ENCODE results near the gene PTP4A1.

Gene PTP4A1

DNA sequence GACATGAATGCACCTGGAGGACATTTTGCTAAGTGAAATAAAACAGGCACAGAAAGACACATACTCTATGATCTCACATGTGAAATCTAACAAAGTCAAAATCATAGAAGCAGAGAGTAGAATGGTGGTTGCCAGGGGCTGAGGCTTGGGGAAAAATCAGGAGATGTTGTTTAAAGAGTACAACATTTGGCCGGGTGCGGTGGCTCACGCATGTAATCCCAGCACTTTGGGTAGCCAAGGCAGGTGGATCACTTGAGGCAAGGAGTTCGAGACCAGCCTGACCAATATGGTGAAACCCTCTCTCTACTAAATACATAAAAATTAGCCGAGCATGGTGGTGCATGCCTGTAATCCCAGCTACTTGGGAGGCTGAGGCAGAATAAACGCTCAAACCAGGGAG is 26.0 kb upstream of the PTP4A1 start:
- TF ChIP-seq, protein P1, sequence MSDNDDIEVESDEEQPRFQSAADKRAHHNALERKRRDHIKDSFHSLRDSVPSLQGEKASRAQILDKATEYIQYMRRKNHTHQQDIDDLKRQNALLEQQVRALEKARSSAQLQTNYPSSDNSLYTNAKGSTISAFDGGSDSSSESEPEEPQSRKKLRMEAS (IDR thresholded peaks at IDR 0.05): no peak
- TF ChIP-seq, protein P2, sequence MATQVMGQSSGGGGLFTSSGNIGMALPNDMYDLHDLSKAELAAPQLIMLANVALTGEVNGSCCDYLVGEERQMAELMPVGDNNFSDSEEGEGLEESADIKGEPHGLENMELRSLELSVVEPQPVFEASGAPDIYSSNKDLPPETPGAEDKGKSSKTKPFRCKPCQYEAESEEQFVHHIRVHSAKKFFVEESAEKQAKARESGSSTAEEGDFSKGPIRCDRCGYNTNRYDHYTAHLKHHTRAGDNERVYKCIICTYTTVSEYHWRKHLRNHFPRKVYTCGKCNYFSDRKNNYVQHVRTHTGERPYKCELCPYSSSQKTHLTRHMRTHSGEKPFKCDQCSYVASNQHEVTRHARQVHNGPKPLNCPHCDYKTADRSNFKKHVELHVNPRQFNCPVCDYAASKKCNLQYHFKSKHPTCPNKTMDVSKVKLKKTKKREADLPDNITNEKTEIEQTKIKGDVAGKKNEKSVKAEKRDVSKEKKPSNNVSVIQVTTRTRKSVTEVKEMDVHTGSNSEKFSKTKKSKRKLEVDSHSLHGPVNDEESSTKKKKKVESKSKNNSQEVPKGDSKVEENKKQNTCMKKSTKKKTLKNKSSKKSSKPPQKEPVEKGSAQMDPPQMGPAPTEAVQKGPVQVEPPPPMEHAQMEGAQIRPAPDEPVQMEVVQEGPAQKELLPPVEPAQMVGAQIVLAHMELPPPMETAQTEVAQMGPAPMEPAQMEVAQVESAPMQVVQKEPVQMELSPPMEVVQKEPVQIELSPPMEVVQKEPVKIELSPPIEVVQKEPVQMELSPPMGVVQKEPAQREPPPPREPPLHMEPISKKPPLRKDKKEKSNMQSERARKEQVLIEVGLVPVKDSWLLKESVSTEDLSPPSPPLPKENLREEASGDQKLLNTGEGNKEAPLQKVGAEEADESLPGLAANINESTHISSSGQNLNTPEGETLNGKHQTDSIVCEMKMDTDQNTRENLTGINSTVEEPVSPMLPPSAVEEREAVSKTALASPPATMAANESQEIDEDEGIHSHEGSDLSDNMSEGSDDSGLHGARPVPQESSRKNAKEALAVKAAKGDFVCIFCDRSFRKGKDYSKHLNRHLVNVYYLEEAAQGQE (IDR thresholded peaks at IDR 0.05; ENCODE audit: low read depth): no peak
- TF ChIP-seq EGR1 (IDR thresholded peaks at IDR 0.05) (no peak), CREB1 (IDR thresholded peaks at IDR 0.05; ENCODE audit: low read depth) (no peak), FOXM1 (IDR thresholded peaks at IDR 0.05; ENCODE audit: borderline replicate concordance, low read depth) (no peak), TAF1 (IDR thresholded peaks at IDR 0.05; ENCODE audit: low read depth) (no peak), EP300 (IDR thresholded peaks at IDR 0.05; ENCODE audit: borderline replicate concordance) (no peak), RAD21 (IDR thresholded peaks at IDR 0.05; ENCODE audit: low read depth) (no peak), TEAD4 (IDR thresholded peaks at IDR 0.05) (no peak), TCF12 (IDR thresholded peaks at IDR 0.05; ENCODE audit: low read depth) (no peak), YY1 (IDR thresholded peaks at IDR 0.05; ENCODE audit: low read depth) (no peak), CEBPB (IDR thresholded peaks at IDR 0.05) (no peak), NFIC (IDR thresholded peaks at IDR 0.05) (no peak), ZBTB7A (IDR thresholded peaks at IDR 0.05; ENCODE audit: low read depth) (no peak)
- TF ChIP-seq, protein P3, sequence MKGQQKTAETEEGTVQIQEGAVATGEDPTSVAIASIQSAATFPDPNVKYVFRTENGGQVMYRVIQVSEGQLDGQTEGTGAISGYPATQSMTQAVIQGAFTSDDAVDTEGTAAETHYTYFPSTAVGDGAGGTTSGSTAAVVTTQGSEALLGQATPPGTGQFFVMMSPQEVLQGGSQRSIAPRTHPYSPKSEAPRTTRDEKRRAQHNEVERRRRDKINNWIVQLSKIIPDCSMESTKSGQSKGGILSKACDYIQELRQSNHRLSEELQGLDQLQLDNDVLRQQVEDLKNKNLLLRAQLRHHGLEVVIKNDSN (IDR thresholded peaks at IDR 0.05): no peak

DNA sequence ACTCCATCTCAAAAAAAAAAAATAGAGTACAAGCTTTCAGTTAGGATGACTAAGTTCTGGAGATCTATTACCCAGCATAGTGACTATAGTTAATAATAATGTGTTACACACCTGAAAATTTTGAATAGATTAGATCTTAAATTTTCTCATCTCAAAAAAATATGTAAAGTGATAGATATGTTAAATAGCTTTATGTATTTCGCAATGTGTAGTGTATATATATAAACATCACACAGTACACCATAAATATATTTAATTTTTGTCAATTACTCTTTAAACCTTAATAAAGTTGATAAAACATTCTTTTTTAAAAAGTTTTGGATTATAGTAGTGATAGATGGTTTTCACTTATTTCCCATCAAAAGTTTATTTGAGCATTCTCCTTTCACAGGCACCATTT is 25.6 kb upstream of the PTP4A1 start:
- TF ChIP-seq YY1 (IDR thresholded peaks at IDR 0.05; ENCODE audit: low read depth): no peak

DNA sequence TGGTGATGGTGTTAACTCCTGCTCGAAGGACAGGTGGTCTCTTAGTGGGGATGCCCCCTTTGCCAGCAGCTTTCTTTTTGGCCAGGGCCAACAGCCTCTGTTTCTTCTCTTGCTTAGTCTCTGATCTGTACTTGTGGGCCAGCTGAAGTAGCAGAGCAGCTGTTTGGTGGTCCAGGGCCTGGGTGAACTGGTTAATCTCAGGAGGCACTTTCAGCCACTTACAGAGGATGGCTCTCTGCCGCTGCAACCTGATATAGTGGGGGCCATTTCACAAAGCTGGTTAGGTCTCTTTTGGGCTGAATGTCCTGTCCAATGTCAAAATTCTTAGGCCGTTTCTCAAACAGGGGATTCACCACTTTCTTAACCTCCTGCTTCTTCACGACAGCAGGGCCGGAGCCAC is 23.2 kb upstream of the PTP4A1 start:
- no peak for TF ChIP-seq YY1 (IDR thresholded peaks at IDR 0.05; ENCODE audit: low read depth)
- TF ChIP-seq, protein P1 (IDR thresholded peaks at IDR 0.05): no peak
- TF ChIP-seq TEAD4 (IDR thresholded peaks at IDR 0.05): no peak
- TF ChIP-seq NFIC (IDR thresholded peaks at IDR 0.05): no peak
- TF ChIP-seq ZBTB7A (IDR thresholded peaks at IDR 0.05; ENCODE audit: low read depth): no peak
- TF ChIP-seq CEBPB (IDR thresholded peaks at IDR 0.05): no peak
- no peak for TF ChIP-seq EGR1 (IDR thresholded peaks at IDR 0.05)
- TF ChIP-seq EP300 (IDR thresholded peaks at IDR 0.05; ENCODE audit: borderline replicate concordance): no peak

DNA sequence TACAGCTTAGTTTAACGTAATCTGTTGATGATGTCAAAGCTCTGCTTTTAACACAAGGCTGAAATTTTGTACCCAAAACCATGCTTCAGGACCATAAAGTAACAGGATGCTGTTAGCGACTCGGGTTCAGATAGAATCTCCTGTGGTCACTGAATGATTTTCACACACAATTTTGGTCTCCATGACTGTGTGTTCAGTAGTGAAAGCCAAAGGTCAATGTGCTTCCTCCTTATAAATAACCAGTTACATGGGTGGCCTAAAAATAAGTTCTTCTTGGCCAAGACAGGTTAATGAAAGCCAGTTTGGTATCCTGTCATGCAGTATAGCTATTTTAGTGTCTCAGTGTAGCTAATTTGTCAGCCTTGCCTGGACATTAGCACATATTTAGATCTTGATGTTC is 19.1 kb upstream of the PTP4A1 start:
- no peak for TF ChIP-seq EGR1 (IDR thresholded peaks at IDR 0.05)
- no peak for TF ChIP-seq NFIC (IDR thresholded peaks at IDR 0.05)
- TF ChIP-seq CREB1 (IDR thresholded peaks at IDR 0.05; ENCODE audit: low read depth): no peak
- TF ChIP-seq, protein P2 (IDR thresholded peaks at IDR 0.05; ENCODE audit: low read depth): no peak
- TF ChIP-seq, protein P1 (IDR thresholded peaks at IDR 0.05): no peak
- no peak for TF ChIP-seq TEAD4 (IDR thresholded peaks at IDR 0.05)
- no peak for TF ChIP-seq RAD21 (IDR thresholded peaks at IDR 0.05; ENCODE audit: low read depth)
- TF ChIP-seq TAF1 (IDR thresholded peaks at IDR 0.05; ENCODE audit: low read depth): no peak
- no peak for TF ChIP-seq CEBPB (IDR thresholded peaks at IDR 0.05)
- no peak for TF ChIP-seq ZBTB7A (IDR thresholded peaks at IDR 0.05; ENCODE audit: low read depth)
- no peak for TF ChIP-seq TCF12 (IDR thresholded peaks at IDR 0.05; ENCODE audit: low read depth)
- no peak for TF ChIP-seq EP300 (IDR thresholded peaks at IDR 0.05; ENCODE audit: borderline replicate concordance)
- TF ChIP-seq, protein P3 (IDR thresholded peaks at IDR 0.05): no peak
- TF ChIP-seq FOXM1 (IDR thresholded peaks at IDR 0.05; ENCODE audit: borderline replicate concordance, low read depth): no peak
- no peak for TF ChIP-seq YY1 (IDR thresholded peaks at IDR 0.05; ENCODE audit: low read depth)

DNA sequence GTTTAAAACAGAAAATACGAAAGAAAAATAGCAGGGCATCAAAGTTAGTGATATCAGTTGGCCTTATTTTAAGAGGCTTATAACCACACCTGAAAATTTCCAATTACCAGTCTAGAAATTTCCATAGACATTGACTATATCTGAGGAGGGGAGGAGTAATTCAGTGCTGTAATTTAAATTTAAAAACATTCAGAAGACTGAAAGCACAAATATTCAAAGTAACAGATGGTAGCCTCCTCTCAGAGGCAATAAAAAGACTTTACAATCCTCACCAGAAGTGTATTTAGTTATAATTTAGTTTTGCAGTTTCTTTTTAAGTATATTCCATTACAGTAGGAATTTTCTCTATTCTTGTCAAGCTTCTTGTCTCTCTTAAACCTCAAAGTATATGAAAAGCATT is 18.4 kb upstream of the PTP4A1 start:
- TF ChIP-seq ZBTB7A (IDR thresholded peaks at IDR 0.05; ENCODE audit: low read depth) (no peak), FOXM1 (IDR thresholded peaks at IDR 0.05; ENCODE audit: borderline replicate concordance, low read depth) (no peak), EP300 (IDR thresholded peaks at IDR 0.05; ENCODE audit: borderline replicate concordance) (no peak), RAD21 (IDR thresholded peaks at IDR 0.05; ENCODE audit: low read depth) (no peak), TEAD4 (IDR thresholded peaks at IDR 0.05) (no peak), NFIC (IDR thresholded peaks at IDR 0.05) (no peak), TAF1 (IDR thresholded peaks at IDR 0.05; ENCODE audit: low read depth) (no peak), CREB1 (IDR thresholded peaks at IDR 0.05; ENCODE audit: low read depth) (no peak), YY1 (IDR thresholded peaks at IDR 0.05; ENCODE audit: low read depth) (no peak), CEBPB (IDR thresholded peaks at IDR 0.05) (no peak), TCF12 (IDR thresholded peaks at IDR 0.05; ENCODE audit: low read depth) (no peak), EGR1 (IDR thresholded peaks at IDR 0.05) (no peak)
- TF ChIP-seq, protein P1 (IDR thresholded peaks at IDR 0.05): no peak
- TF ChIP-seq, protein P2 (IDR thresholded peaks at IDR 0.05; ENCODE audit: low read depth): no peak
- TF ChIP-seq, protein P3 (IDR thresholded peaks at IDR 0.05): no peak
